ENCODE results near the gene KLHL29.

- TF ChIP-seq EZH2phosphoT487 (IDR thresholded peaks at IDR 0.05; ENCODE audit: low read depth, severe bottlenecking, unreplicated experiment), result no peak
- TF ChIP-seq CTCF (IDR thresholded peaks at IDR 0.05; ENCODE audit: poor library complexity), result no peak
- no peak for TF ChIP-seq EZH2 (IDR thresholded peaks at IDR 0.05; ENCODE audit: borderline replicate concordance)
These were observed 124.1 kb downstream of the KLHL29 start for GRCh38 chr2:23509103-23509502.

Measured in hepatocyte (in vitro differentiated cells).